ENCODE results near the gene ME3. TPM values are rescaled to one million over a fixed set of nuclear protein-coding genes. Genes with fewer than 3 reads are reported as not detected.

Gene ME3
- total RNA-seq, 1 donor from 2014 or later: 49.6 TPM

GRCh38 chr11:86443415-86443814 is 229.0 kb downstream of the ME3 start:
- Mint-ChIP-seq H3K9me3 (no peaks in the 10 kb centered on the region), H3K27ac (no peak overlapping the region), H3K4me3 (no peak overlapping the region), H3K36me3 (no peaks in the 10 kb centered on the region), H3K4me1 (peaks cover 5% of the 10 kb centered on the region), H3K27me3 (ENCODE audit: insufficient read depth, low read depth) (peaks cover 2% of the 10 kb centered on the region)
- Histone ChIP-seq H3K4me3 (no peak overlapping the region), H3F3A (ENCODE audit: low read depth) (no peaks in the 10 kb centered on the region), H3K4me2 (no peak overlapping the region), H3K27me3 (no peaks in the 10 kb centered on the region), H3K9ac (no peak overlapping the region), H3K36me3 (no peaks in the 10 kb centered on the region), H3K4me1 (no peaks in the 10 kb centered on the region), H2AFZ (replicated peaks) (no peak overlapping the region), H3K27ac (no peak overlapping the region), H4K20me1 (ENCODE audit: low read depth) (no peaks in the 10 kb centered on the region), H3K9me3 (ENCODE audit: low read depth) (no peaks in the 10 kb centered on the region), H3K79me2 (ENCODE audit: low read depth) (no peaks in the 10 kb centered on the region)
- DNase-seq (ENCODE audit: low spot score): no peak
- TF ChIP-seq EZH2 (IDR thresholded peaks at IDR 0.05) (no peak), EZH2phosphoT487 (IDR thresholded peaks at IDR 0.05) (no peak), CTCF (IDR thresholded peaks at IDR 0.05) (no peak)

- no peak overlapping the region for H3K9ac ChIP-seq
- no peaks in the 10 kb centered on the region for H3K4me1 ChIP-seq
- H3K36me3 ChIP-seq: no peaks in the 10 kb centered on the region
- H3K79me2 ChIP-seq (ENCODE audit: low read depth): no peaks in the 10 kb centered on the region
- Mint-ChIP-seq H3K4me1 (peaks cover 5% of the 10 kb centered on the region), H3K27me3 (ENCODE audit: insufficient read depth, low read depth) (peaks cover 2% of the 10 kb centered on the region), H3K4me3 (no peak overlapping the region), H3K27ac (no peak overlapping the region), H3K9me3 (no peaks in the 10 kb centered on the region), H3K36me3 (no peaks in the 10 kb centered on the region)
- no peak overlapping the region for H3K4me3 ChIP-seq
- no peaks in the 10 kb centered on the region for H4K20me1 ChIP-seq (ENCODE audit: low read depth)
- no peaks in the 10 kb centered on the region for H3K27me3 ChIP-seq
- DNase-seq (ENCODE audit: low spot score): no peak
- H3F3A ChIP-seq (ENCODE audit: low read depth): no peaks in the 10 kb centered on the region
- H3K4me2 ChIP-seq: no peak overlapping the region
- no peak for TF ChIP-seq EZH2phosphoT487 (IDR thresholded peaks at IDR 0.05)
- TF ChIP-seq EZH2 (IDR thresholded peaks at IDR 0.05): no peak
- TF ChIP-seq CTCF (IDR thresholded peaks at IDR 0.05): no peak
- no peak overlapping the region for H2AFZ ChIP-seq (replicated peaks)
- no peak overlapping the region for H3K27ac ChIP-seq
- H3K9me3 ChIP-seq (ENCODE audit: low read depth): no peaks in the 10 kb centered on the region
These were observed 229.6 kb downstream of the ME3 start for GRCh38 chr11:86442827-86443226.

- Histone ChIP-seq H3F3A (ENCODE audit: low read depth) (no peaks in the 10 kb centered on the region), H3K36me3 (peaks cover 2% of the 10 kb centered on the region), H3K79me2 (ENCODE audit: low read depth) (no peaks in the 10 kb centered on the region), H3K27ac (no peak overlapping the region), H4K20me1 (ENCODE audit: low read depth) (no peaks in the 10 kb centered on the region), H3K9ac (no peak overlapping the region), H3K4me3 (no peak overlapping the region), H3K4me2 (no peak overlapping the region), H2AFZ (replicated peaks) (no peak overlapping the region), H3K27me3 (no peaks in the 10 kb centered on the region), H3K9me3 (ENCODE audit: low read depth) (no peaks in the 10 kb centered on the region), H3K4me1 (no peaks in the 10 kb centered on the region)
- Mint-ChIP-seq H3K9me3 (no peaks in the 10 kb centered on the region), H3K4me3 (no peak overlapping the region), H3K4me1 (peaks cover 5% of the 10 kb centered on the region), H3K36me3 (no peaks in the 10 kb centered on the region), H3K27ac (no peak overlapping the region), H3K27me3 (ENCODE audit: insufficient read depth, low read depth) (peaks cover 2% of the 10 kb centered on the region)
- DNase-seq (ENCODE audit: low spot score): no peak
- no peak for TF ChIP-seq CTCF (IDR thresholded peaks at IDR 0.05)
- no peak for TF ChIP-seq EZH2phosphoT487 (IDR thresholded peaks at IDR 0.05)
- no peak for TF ChIP-seq EZH2 (IDR thresholded peaks at IDR 0.05)
These were observed 230.0 kb downstream of the ME3 start for GRCh38 chr11:86442420-86442819.

Measured in neural progenitor cell (in vitro differentiated cells).